Measurements from ENCODE around the gene GLTP. TPM values are rescaled to one million over a fixed set of nuclear protein-coding genes. Genes with fewer than 3 reads are reported as not detected.
A peak's percentile ranks its signal among the peaks of the same experiment; 100 is the strongest.

The GLTP gene
- total and polyA plus RNA-seq, 2 of the 13 experiments (the other 11 are each of a cell fraction or from before 2014, with no cell fraction given) = 10.7 to 12.9 TPM

DNA sequence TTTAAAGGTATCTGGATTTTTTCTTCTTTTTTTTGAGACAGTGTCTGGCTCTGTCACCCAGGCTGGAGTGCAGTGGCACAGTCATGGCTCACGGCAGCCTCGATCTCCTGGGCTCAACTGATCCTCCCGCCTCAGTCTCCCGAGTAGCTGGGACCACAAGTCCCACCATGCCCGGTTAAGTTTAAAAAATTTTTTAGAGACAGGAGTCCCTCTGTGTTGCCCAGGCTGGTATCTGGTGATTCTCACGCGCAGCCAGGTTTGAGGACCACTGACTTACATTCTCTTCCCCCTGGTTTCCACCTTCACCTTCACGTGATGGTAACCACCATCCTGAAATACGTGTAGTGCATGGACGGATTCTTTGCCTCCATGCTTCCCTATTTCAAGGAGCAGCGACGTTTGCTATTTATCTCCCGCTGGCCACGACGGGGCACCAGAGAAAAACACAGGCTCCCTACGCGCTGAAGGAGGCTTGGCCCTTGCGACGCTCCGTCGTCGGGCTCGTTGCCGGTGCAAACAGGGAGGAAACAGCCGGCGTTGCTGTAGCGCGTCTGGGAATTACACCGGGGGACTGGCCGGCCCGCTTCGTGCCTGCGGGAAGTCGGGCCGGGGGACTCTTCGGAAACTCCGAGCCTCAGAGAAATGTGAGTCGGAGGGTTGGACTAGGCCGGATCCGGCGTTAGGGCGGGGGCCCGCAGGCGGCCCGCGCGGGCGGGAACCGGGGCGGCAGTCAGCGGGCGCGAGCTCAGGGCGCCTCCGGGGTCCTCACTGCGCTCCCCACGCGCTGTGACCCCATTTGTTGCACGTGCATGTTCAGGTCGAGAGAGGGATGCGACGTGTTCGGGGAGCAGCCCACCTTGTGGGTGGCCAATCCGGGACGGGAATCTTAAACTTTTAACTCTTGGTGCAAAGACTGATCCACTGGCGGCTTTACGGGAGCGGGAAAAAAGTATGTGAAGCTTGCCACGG is 19.7 kb upstream of the GLTP start, which contains the start of gene TCHP (continued):
- TF ChIP-seq, protein P1, sequence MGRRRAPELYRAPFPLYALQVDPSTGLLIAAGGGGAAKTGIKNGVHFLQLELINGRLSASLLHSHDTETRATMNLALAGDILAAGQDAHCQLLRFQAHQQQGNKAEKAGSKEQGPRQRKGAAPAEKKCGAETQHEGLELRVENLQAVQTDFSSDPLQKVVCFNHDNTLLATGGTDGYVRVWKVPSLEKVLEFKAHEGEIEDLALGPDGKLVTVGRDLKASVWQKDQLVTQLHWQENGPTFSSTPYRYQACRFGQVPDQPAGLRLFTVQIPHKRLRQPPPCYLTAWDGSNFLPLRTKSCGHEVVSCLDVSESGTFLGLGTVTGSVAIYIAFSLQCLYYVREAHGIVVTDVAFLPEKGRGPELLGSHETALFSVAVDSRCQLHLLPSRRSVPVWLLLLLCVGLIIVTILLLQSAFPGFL (CRISPR knock-in tag; IDR thresholded peaks at IDR 0.05) = no peak
- TF ChIP-seq BRCA1 (CRISPR knock-in tag; IDR thresholded peaks at IDR 0.05) (no peak), WIZ (CRISPR knock-in tag; IDR thresholded peaks at IDR 0.05) (no peak), NPAS2 (CRISPR knock-in tag; IDR thresholded peaks at IDR 0.05; ENCODE audit: borderline replicate concordance) (no peak), NCOR1 (IDR thresholded peaks at IDR 0.05; ENCODE audit: borderline replicate concordance, low read length) (peak; percentile 23; the same call in 1 of the 2 replicates), ZNF121 (CRISPR knock-in tag; IDR thresholded peaks at IDR 0.05) (peak; percentile 92), ZBTB3 (CRISPR knock-in tag; IDR thresholded peaks at IDR 0.05; ENCODE audit: borderline replicate concordance, low read depth) (no peak), MAFG (CRISPR knock-in tag; IDR thresholded peaks at IDR 0.05) (no peak), NCOA5 (CRISPR knock-in tag; IDR thresholded peaks at IDR 0.05) (no peak), ZNF432 (CRISPR knock-in tag; IDR thresholded peaks at IDR 0.05; ENCODE audit: borderline replicate concordance) (no peak), ELF4 (CRISPR knock-in tag; IDR thresholded peaks at IDR 0.05; ENCODE audit: borderline replicate concordance) (no peak), EZH2 (conservative IDR thresholded peaks at IDR 0.05; ENCODE audit: low read depth, low read length) (no peak), ZSCAN20 (CRISPR knock-in tag; IDR thresholded peaks at IDR 0.05; ENCODE audit: borderline replicate concordance) (no peak), ZBTB20 (CRISPR knock-in tag; IDR thresholded peaks at IDR 0.05; ENCODE audit: borderline replicate concordance, low read depth) (0 out of 2 replicates have a peak, but pooled peaks have one; percentile 60), KMT2A (CRISPR knock-in tag; IDR thresholded peaks at IDR 0.05) (peak; percentile 95)
- TF ChIP-seq, protein P2, sequence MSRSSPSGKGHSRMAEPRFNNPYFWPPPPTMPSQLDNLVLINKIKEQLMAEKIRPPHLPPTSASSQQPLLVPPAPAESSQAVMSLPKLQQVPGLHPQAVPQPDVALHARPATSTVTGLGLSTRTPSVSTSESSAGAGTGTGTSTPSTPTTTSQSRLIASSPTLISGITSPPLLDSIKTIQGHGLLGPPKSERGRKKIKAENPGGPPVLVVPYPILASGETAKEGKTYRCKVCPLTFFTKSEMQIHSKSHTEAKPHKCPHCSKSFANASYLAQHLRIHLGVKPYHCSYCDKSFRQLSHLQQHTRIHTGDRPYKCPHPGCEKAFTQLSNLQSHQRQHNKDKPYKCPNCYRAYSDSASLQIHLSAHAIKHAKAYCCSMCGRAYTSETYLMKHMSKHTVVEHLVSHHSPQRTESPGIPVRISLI (CRISPR knock-in tag; IDR thresholded peaks at IDR 0.05; ENCODE audit: borderline replicate concordance) = peak; percentile 69; the same call in 1 of the 2 replicates
- TF ChIP-seq, protein P3, sequence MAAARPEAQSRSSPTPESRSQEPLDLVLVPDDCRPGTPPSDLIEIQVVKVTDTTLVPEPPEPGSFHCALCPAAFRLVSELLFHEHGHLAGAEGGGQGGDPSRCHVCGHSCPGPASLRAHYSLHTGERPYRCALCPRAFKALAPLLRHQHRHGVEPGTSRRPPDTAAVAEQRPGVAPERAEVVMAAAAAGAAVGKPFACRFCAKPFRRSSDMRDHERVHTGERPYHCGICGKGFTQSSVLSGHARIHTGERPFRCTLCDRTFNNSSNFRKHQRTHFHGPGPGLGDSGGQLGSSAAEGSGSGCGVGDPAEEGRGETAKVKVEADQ (CRISPR knock-in tag; IDR thresholded peaks at IDR 0.05; ENCODE audit: borderline replicate concordance) = 0 out of 2 replicates have a peak, but pooled peaks have one; percentile 27
- TF ChIP-seq, protein P4, sequence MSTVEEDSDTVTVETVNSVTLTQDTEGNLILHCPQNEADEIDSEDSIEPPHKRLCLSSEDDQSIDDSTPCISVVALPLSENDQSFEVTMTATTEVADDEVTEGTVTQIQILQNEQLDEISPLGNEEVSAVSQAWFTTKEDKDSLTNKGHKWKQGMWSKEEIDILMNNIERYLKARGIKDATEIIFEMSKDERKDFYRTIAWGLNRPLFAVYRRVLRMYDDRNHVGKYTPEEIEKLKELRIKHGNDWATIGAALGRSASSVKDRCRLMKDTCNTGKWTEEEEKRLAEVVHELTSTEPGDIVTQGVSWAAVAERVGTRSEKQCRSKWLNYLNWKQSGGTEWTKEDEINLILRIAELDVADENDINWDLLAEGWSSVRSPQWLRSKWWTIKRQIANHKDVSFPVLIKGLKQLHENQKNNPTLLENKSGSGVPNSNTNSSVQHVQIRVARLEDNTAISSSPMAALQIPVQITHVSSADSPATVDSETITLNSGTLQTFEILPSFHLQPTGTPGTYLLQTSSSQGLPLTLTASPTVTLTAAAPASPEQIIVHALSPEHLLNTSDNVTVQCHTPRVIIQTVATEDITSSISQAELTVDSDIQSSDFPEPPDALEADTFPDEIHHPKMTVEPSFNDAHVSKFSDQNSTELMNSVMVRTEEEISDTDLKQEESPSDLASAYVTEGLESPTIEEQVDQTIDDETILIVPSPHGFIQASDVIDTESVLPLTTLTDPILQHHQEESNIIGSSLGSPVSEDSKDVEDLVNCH (CRISPR knock-in tag; IDR thresholded peaks at IDR 0.05) = no peak
- TF ChIP-seq, protein P5, sequence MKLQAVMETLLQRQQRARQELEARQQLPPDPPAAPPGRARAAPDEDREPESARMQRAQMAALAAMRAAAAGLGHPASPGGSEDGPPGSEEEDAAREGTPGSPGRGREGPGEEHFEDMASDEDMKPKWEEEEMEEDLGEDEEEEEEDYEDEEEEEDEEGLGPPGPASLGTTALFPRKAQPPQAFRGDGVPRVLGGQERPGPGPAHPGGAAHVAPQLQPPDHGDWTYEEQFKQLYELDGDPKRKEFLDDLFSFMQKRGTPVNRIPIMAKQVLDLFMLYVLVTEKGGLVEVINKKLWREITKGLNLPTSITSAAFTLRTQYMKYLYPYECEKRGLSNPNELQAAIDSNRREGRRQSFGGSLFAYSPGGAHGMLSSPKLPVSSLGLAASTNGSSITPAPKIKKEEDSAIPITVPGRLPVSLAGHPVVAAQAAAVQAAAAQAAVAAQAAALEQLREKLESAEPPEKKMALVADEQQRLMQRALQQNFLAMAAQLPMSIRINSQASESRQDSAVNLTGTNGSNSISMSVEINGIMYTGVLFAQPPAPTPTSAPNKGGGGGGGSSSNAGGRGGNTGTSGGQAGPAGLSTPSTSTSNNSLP (IDR thresholded peaks at IDR 0.05; ENCODE audit: low read depth, low read length) = no peak
- TF ChIP-seq, protein P6, sequence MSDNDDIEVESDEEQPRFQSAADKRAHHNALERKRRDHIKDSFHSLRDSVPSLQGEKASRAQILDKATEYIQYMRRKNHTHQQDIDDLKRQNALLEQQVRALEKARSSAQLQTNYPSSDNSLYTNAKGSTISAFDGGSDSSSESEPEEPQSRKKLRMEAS (IDR thresholded peaks at IDR 0.05) = peak; percentile 91
